ENCODE results near the gene ESCO1. TPM values are rescaled to one million over a fixed set of nuclear protein-coding genes. Genes with fewer than 3 reads are reported as not detected.
A peak's percentile ranks its signal among the peaks of the same experiment; 100 is the strongest.
"Not testable (repeated sequence)": the region's sequence is repeated elsewhere in the genome, so short reads cannot be mapped to it uniquely, and the experiment has no call there.

Gene ESCO1, protein sequence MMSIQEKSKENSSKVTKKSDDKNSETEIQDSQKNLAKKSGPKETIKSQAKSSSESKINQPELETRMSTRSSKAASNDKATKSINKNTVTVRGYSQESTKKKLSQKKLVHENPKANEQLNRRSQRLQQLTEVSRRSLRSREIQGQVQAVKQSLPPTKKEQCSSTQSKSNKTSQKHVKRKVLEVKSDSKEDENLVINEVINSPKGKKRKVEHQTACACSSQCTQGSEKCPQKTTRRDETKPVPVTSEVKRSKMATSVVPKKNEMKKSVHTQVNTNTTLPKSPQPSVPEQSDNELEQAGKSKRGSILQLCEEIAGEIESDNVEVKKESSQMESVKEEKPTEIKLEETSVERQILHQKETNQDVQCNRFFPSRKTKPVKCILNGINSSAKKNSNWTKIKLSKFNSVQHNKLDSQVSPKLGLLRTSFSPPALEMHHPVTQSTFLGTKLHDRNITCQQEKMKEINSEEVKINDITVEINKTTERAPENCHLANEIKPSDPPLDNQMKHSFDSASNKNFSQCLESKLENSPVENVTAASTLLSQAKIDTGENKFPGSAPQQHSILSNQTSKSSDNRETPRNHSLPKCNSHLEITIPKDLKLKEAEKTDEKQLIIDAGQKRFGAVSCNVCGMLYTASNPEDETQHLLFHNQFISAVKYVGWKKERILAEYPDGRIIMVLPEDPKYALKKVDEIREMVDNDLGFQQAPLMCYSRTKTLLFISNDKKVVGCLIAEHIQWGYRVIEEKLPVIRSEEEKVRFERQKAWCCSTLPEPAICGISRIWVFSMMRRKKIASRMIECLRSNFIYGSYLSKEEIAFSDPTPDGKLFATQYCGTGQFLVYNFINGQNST
- 3.8 TPM for total RNA-seq

DNA sequence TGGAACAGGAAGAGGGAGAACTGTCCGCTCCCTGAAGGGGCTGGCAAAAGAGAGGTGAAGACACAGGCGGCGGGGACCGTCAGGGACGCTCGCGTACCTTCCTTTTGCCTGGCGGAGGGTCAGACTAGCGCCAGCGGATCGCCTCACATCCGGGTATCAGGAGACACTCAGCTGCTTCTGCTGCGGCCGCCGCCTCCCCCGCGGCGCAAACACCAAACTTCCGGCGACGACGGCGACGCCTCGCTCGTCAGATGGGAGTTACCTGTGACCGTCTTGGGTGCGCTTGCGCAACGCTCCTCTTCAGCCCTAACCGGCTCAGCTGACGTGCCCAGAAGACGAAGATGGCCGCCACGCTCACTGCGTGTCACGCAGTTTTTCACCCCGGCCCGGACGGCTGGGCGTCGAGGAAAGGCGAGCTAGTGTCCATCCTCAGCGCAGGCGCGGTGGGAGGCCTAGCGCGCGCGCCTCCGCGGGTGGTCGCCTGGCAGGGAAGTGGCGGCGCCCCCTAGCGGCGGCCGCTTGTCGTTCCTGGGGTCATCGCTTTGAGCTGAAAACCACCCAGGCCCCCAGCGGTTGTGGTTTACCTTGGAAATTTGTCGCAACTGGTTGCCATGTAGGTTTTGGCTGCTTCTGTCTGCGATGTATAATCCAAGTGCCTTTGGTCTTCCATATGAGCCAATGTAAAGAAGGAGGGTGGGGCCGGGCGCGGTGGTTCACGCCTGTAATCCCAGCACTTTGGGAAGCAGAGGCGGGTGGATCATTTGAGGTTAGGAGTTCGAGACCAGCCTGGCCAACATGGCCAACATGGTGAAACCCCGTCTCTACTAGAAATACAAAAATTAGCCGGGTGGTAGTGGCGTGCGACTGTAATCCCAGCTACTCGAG is at the start of gene ESCO1:
Gene ESCO1, minus strand, starts transcription at position 179 of the 885 bp plus-strand sequence. CDS start 25,861 bp downstream, outside the sequence.
- Histone ChIP-seq H3K9me3 (no peaks in the 10 kb centered on the region), H3K4me1 (peaks cover 0 to 2% of the 10 kb centered on the region in 2 donors), H3K27ac (peak within 1 kb of the TSS; percentile 92 to 98), H3K4me3 (peak within 1 kb of the TSS; percentile 74 to 96), H3K27me3 (no peaks in the 10 kb centered on the region), H3K36me3 (no peaks in the 10 kb centered on the region)
- peak; percentile 85 to 97 for DNase-seq (ENCODE audit: low spot score in 2 of 2)
- TF ChIP-seq, protein P1, sequence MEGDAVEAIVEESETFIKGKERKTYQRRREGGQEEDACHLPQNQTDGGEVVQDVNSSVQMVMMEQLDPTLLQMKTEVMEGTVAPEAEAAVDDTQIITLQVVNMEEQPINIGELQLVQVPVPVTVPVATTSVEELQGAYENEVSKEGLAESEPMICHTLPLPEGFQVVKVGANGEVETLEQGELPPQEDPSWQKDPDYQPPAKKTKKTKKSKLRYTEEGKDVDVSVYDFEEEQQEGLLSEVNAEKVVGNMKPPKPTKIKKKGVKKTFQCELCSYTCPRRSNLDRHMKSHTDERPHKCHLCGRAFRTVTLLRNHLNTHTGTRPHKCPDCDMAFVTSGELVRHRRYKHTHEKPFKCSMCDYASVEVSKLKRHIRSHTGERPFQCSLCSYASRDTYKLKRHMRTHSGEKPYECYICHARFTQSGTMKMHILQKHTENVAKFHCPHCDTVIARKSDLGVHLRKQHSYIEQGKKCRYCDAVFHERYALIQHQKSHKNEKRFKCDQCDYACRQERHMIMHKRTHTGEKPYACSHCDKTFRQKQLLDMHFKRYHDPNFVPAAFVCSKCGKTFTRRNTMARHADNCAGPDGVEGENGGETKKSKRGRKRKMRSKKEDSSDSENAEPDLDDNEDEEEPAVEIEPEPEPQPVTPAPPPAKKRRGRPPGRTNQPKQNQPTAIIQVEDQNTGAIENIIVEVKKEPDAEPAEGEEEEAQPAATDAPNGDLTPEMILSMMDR (IDR thresholded peaks at IDR 0.05) = peak; percentile 98
- intact Hi-C loops (cut with DNase I) = loop anchor here (1.0 to 10.0 kb wide), 5 partner anchors 28 to 146 kb away; partner anchors contain the start of gene ABHD3

DNA sequence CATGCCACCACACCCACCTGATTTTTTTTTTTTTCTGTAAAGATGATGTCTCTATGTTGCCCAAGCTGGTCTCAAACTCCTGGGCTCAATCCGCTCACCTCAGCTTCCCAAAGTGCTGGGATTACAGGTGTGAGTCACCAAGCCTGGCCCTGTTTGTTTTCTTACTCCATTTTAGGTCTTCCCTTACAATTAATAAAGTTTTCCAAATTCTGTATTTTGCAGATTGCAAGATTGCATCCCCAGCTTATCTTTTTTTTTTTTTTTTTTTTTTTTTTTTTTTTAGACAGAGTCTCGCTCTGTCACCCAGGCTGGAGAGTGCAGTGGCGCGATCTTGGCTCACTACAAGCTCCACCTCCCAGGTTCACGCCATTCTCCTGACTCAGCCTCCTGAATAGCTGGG is 39.9 kb upstream of the ESCO1 start:
- H3K4me3 ChIP-seq; H3K36me3 ChIP-seq; H3K27ac ChIP-seq; H3K27me3 ChIP-seq; H3K9me3 ChIP-seq; DNase-seq (ENCODE audit: low spot score in 2 of 2); H3K4me1 ChIP-seq; intact Hi-C loops (cut with DNase I): not testable (repeated sequence)

DNA sequence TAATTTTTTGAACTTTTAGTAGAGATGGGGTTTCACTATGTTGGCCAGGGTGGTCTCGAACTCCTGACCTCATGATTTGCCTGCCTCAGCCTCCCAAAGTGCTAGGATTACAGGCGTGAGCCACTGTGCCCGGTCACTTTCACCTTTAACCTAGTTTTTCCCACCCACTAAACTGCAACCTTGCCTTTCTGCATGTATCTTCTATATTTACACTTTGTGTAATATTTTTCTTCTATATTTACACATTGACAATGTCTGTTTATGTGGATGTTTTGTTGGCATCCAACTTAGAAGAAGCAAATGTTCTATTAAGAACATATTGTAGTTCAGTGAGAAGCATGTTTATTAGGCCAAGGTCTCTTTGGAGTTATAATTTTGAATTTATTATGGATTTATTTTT is 38.3 kb upstream of the ESCO1 start:
- intact Hi-C loops (cut with DNase I) = no loop called here
- H3K27me3 ChIP-seq = no peaks in the 10 kb centered on the region
- TF ChIP-seq, protein P1 (IDR thresholded peaks at IDR 0.05) = no peak
- H3K4me1 ChIP-seq = no peaks in the 10 kb centered on the region
- H3K27ac ChIP-seq = no peak overlapping the region
- no peak overlapping the region for H3K4me3 ChIP-seq
- DNase-seq (ENCODE audit: low spot score in 2 of 2) = no peak
- H3K36me3 ChIP-seq = no peaks in the 10 kb centered on the region
- no peaks in the 10 kb centered on the region for H3K9me3 ChIP-seq

DNA sequence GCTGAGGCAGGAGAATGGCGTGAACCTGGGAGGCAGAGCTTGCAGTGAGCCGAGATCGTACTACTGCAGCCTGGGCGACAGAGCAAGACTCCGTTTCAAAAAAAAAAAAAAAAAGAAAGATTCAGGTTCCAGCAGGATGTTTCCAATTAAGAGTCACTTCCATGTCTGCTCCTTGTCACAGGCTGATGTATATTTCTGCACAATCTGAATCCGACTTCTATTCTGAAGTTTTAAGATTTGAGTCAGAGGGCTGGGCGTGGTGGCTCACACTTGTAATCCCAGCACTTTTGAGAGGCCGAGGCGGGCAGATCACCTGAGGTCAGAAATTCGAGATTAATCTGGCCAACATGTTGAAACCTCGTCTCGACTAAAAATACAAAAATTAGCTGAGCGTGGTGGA is 36.3 kb upstream of the ESCO1 start:
- no peaks in the 10 kb centered on the region for H3K9me3 ChIP-seq
- H3K36me3 ChIP-seq = peaks cover 2 to 9% of the 10 kb centered on the region in 2 donors
- no peak overlapping the region for H3K27ac ChIP-seq
- DNase-seq (ENCODE audit: low spot score in 2 of 2) = no peak
- H3K4me3 ChIP-seq = no peak overlapping the region
- intact Hi-C loops (cut with DNase I) = no loop called here
- no peaks in the 10 kb centered on the region for H3K27me3 ChIP-seq
- TF ChIP-seq, protein P1 (IDR thresholded peaks at IDR 0.05) = no peak
- H3K4me1 ChIP-seq = no peaks in the 10 kb centered on the region

DNA sequence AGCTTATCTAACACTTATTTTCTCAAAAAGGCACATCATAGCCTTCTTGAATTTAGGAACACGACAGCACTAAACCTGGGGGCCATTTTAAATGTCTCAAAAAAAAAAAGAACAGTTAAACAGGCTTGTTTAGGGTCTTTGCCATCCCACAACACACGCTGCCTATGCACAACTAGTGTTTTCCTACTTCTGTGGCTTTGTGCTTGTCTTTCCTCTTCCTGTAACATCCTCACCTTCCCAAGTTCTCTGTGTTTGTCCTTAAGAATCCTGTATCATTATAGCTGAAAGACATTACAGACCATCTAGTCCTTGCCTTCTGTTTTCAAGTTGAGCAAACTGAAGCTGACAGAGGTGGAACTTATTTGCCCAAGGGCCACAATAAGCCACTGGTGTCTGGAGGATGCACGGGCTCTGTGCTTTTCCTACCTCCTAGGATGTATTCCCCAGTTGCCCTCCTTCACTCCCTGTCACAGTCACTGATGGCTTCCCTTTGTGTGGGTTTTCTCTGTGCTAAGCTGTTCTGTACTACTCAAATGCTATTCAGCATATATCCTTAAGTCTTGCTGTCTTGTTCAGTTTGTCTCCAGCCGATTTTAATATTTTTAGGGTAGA is 34.2 kb upstream of the ESCO1 start:
- Histone ChIP-seq H3K27ac (no peak overlapping the region), H3K4me3 (no peak overlapping the region), H3K36me3 (peaks cover 13 to 26% of the 10 kb centered on the region in 2 donors), H3K9me3 (no peaks in the 10 kb centered on the region), H3K4me1 (no peaks in the 10 kb centered on the region), H3K27me3 (no peaks in the 10 kb centered on the region)
- intact Hi-C loops (cut with DNase I) = no loop called here
- no peak for DNase-seq (ENCODE audit: low spot score in 2 of 2)
- TF ChIP-seq, protein P1 (IDR thresholded peaks at IDR 0.05) = no peak

Measured in ascending aorta (tissue), 2 donors.